IPS-18a (cell line): ENCODE measurements around the gene SURF6.
A peak's percentile ranks its signal among the peaks of the same experiment; 100 is the strongest.

ENCODE experiments used
- H3K27ac ChIP-seq: one replicate; pipeline ENCODE4 v1.5.1; 2013; ENCODE audit warnings: low read length
- H3K27me3 ChIP-seq: one replicate; pipeline ENCODE4 v1.6.1; 2013; ENCODE audit warnings: mild to moderate bottlenecking, low read length; ENCODE audit not compliant: control insufficient read depth, insufficient read depth
- H3K36me3 ChIP-seq: one replicate; pipeline ENCODE4 v1.6.1; 2013; ENCODE audit warnings: low read depth, low read length; ENCODE audit not compliant: control insufficient read depth
- H3K4me1 ChIP-seq: one replicate; pipeline ENCODE4 v1.6.1; 2013; ENCODE audit warnings: low read depth, low read length; ENCODE audit not compliant: control insufficient read depth
- H3K4me3 ChIP-seq: one replicate; pipeline ENCODE4 v1.5.1; 2013; ENCODE audit warnings: low read length
- H3K9ac ChIP-seq: one replicate; pipeline ENCODE4 v1.6.1; 2013; ENCODE audit warnings: mild to moderate bottlenecking, low read length, moderate library complexity
- H3K9me3 ChIP-seq: one replicate; pipeline ENCODE4 v1.6.1; 2013; ENCODE audit warnings: low read depth, low read length; ENCODE audit not compliant: control insufficient read depth

SURF6 gene

GRCh38 chr9:133375724-133376654 is 40.0 kb upstream of the SURF6 start, which contains the start of the genes STKLD1 and SURF4:
Gene STKLD1 (plus strand): TSS chr9:133376366. CDS start chr9:133376474, 108 bp downstream.
Gene SURF4 (minus strand): TSS chr9:133376060. CDS start chr9:133375969, 91 bp downstream.
- no peaks in the 10 kb centered on the region for H3K9me3 ChIP-seq
- peak within 1 kb of the TSS; percentile 84 for H3K9ac ChIP-seq
- peaks cover 7% of the 10 kb centered on the region for H3K36me3 ChIP-seq
- peaks cover 8% of the 10 kb centered on the region for H3K4me1 ChIP-seq
- H3K27ac ChIP-seq, result no peak within 1 kb of the TSS
- H3K4me3 ChIP-seq, result peak within 1 kb of the TSS; percentile 95
- peaks cover 22% of the 10 kb centered on the region for H3K27me3 ChIP-seq

- H3K36me3 ChIP-seq, result peaks cover 15% of the 10 kb centered on the region
- H3K4me1 ChIP-seq, result peaks cover 8% of the 10 kb centered on the region
- H3K27me3 ChIP-seq, result peaks cover 22% of the 10 kb centered on the region
- peak overlapping the region; percentile 84 for H3K9ac ChIP-seq
- no peaks in the 10 kb centered on the region for H3K9me3 ChIP-seq
- peak overlapping the region; percentile 95 for H3K4me3 ChIP-seq
- H3K27ac ChIP-seq, result no peak overlapping the region
Observed at GRCh38 chr9:133375116-133375723, 39.2 kb upstream of the SURF6 start.

- H3K4me3 ChIP-seq, result peak overlapping the region; percentile 95
- H3K36me3 ChIP-seq, result peaks cover 15% of the 10 kb centered on the region
- peaks cover 22% of the 10 kb centered on the region for H3K27me3 ChIP-seq
- H3K27ac ChIP-seq, result no peak overlapping the region
- peak overlapping the region; percentile 84 for H3K9ac ChIP-seq
- peaks cover 8% of the 10 kb centered on the region for H3K4me1 ChIP-seq
- H3K9me3 ChIP-seq, result no peaks in the 10 kb centered on the region
Observed at GRCh38 chr9:133374612-133375115, 38.7 kb upstream of the SURF6 start.

GRCh38 chr9:133372144-133372543 is 36.2 kb upstream of the SURF6 start:
- Histone ChIP-seq H3K27me3 (peaks cover 8% of the 10 kb centered on the region), H3K9ac (no peak overlapping the region), H3K9me3 (no peaks in the 10 kb centered on the region), H3K27ac (no peak overlapping the region), H3K4me3 (no peak overlapping the region), H3K4me1 (peaks cover 5% of the 10 kb centered on the region), H3K36me3 (peaks cover 16% of the 10 kb centered on the region)

GRCh38 chr9:133371261-133371711 is 35.3 kb upstream of the SURF6 start:
- peaks cover 5% of the 10 kb centered on the region for H3K4me1 ChIP-seq
- H3K27me3 ChIP-seq, result no peaks in the 10 kb centered on the region
- H3K4me3 ChIP-seq, result no peak overlapping the region
- H3K9me3 ChIP-seq, result no peaks in the 10 kb centered on the region
- H3K36me3 ChIP-seq, result peaks cover 23% of the 10 kb centered on the region
- no peak overlapping the region for H3K27ac ChIP-seq
- H3K9ac ChIP-seq, result no peak overlapping the region

- Histone ChIP-seq H3K9ac (no peak overlapping the region), H3K36me3 (peaks cover 29% of the 10 kb centered on the region), H3K27me3 (no peaks in the 10 kb centered on the region), H3K4me1 (peaks cover 5% of the 10 kb centered on the region), H3K27ac (no peak overlapping the region), H3K4me3 (no peak overlapping the region), H3K9me3 (no peaks in the 10 kb centered on the region)
Observed at GRCh38 chr9:133370685-133371084, 34.7 kb upstream of the SURF6 start.

GRCh38 chr9:133369933-133370332 is 33.9 kb upstream of the SURF6 start:
- H3K27ac ChIP-seq, result no peak overlapping the region
- no peaks in the 10 kb centered on the region for H3K27me3 ChIP-seq
- no peak overlapping the region for H3K4me3 ChIP-seq
- peaks cover 36% of the 10 kb centered on the region for H3K36me3 ChIP-seq
- no peaks in the 10 kb centered on the region for H3K9me3 ChIP-seq
- no peak overlapping the region for H3K9ac ChIP-seq
- peaks cover 4% of the 10 kb centered on the region for H3K4me1 ChIP-seq

GRCh38 chr9:133369422-133369821 is 33.4 kb upstream of the SURF6 start:
- H3K4me1 ChIP-seq, result no peaks in the 10 kb centered on the region
- peaks cover 39% of the 10 kb centered on the region for H3K36me3 ChIP-seq
- H3K27me3 ChIP-seq, result no peaks in the 10 kb centered on the region
- H3K4me3 ChIP-seq, result no peak overlapping the region
- H3K9ac ChIP-seq, result no peak overlapping the region
- H3K9me3 ChIP-seq, result no peaks in the 10 kb centered on the region
- no peak overlapping the region for H3K27ac ChIP-seq

- peaks cover 46% of the 10 kb centered on the region for H3K36me3 ChIP-seq
- no peaks in the 10 kb centered on the region for H3K27me3 ChIP-seq
- H3K27ac ChIP-seq, result no peak overlapping the region
- H3K9me3 ChIP-seq, result no peaks in the 10 kb centered on the region
- H3K9ac ChIP-seq, result no peak overlapping the region
- H3K4me3 ChIP-seq, result no peak overlapping the region
- no peaks in the 10 kb centered on the region for H3K4me1 ChIP-seq
Observed at GRCh38 chr9:133368249-133368881, 32.4 kb upstream of the SURF6 start.

GRCh38 chr9:133367778-133368177 is 31.8 kb upstream of the SURF6 start:
- Histone ChIP-seq H3K9ac (no peak overlapping the region), H3K4me1 (no peaks in the 10 kb centered on the region), H3K27ac (no peak overlapping the region), H3K36me3 (peaks cover 49% of the 10 kb centered on the region), H3K4me3 (no peak overlapping the region), H3K27me3 (no peaks in the 10 kb centered on the region), H3K9me3 (no peaks in the 10 kb centered on the region)

GRCh38 chr9:133367221-133367620 is 31.2 kb upstream of the SURF6 start:
- no peak overlapping the region for H3K9ac ChIP-seq
- no peak overlapping the region for H3K4me3 ChIP-seq
- no peaks in the 10 kb centered on the region for H3K9me3 ChIP-seq
- no peaks in the 10 kb centered on the region for H3K27me3 ChIP-seq
- no peak overlapping the region for H3K27ac ChIP-seq
- peaks cover 47% of the 10 kb centered on the region for H3K36me3 ChIP-seq
- no peaks in the 10 kb centered on the region for H3K4me1 ChIP-seq
